RWPE2 (cell line): Measurements from ENCODE around the gene MATK.
A peak's percentile ranks its signal among the peaks of the same experiment; 100 is the strongest.

ENCODE experiments used
- ATAC-seq: fragments of 200-7000 bp; cut with Tn5 transposase; 3 replicates; pipeline ENCODE4 v1.9.1; 2021; ENCODE audit warnings: low read depth
- DNase-seq: peaks from one replicate; pipeline ENCODE4 v3.0.0-alpha.2; 2020; ENCODE audit warnings: low spot score
- H3K27ac ChIP-seq: fragments of 450-650 bp; 2 replicates; pipeline ENCODE4 v1.5.1; 2017; ENCODE audit warnings: mild to moderate bottlenecking; ENCODE audit not compliant: poor library complexity, severe bottlenecking
- H3K27me3 ChIP-seq: fragments of 250-450 bp; sonication (Bioruptor Pico); 2 replicates; pipeline ENCODE4 v1.5.1; 2021; ENCODE audit warnings: mild to moderate bottlenecking, moderate library complexity; ENCODE audit not compliant: insufficient read depth, poor library complexity, severe bottlenecking
- H3K36me3 ChIP-seq: fragments of 250-450 bp; sonication (Bioruptor Pico); 2 replicates; pipeline ENCODE4 v1.5.1; 2020; ENCODE audit warnings: low read depth, mild to moderate bottlenecking, moderate library complexity
- H3K4me1 ChIP-seq: fragments of 250-450 bp; sonication (Bioruptor Pico); 2 replicates; pipeline ENCODE4 v1.5.1; 2021; ENCODE audit warnings: mild to moderate bottlenecking, moderate library complexity; ENCODE audit not compliant: insufficient read depth, poor library complexity, severe bottlenecking
- H3K4me3 ChIP-seq: fragments of 250-450 bp; sonication (Bioruptor Pico); 2 replicates; pipeline ENCODE4 v1.5.1; 2021; ENCODE audit warnings: mild to moderate bottlenecking, moderate library complexity; ENCODE audit not compliant: severe bottlenecking
- H3K9me3 ChIP-seq: fragments of 250-450 bp; sonication (Bioruptor Pico); 2 replicates; pipeline ENCODE4 v1.5.1; 2021; ENCODE audit warnings: mild to moderate bottlenecking, moderate library complexity; ENCODE audit not compliant: severe bottlenecking
- CTCF ChIP-seq: fragments of 450-650 bp; IDR thresholded peaks from one replicate; pipeline ENCODE4 v1.5.1; 2017; ENCODE audit warnings: mild to moderate bottlenecking, moderate library complexity; ENCODE audit not compliant: poor library complexity, severe bottlenecking

Gene MATK

GRCh38 chr19:3775374-3775711 is 10.8 kb downstream of the MATK start:
- Histone ChIP-seq H3K27me3 (no peaks in the 10 kb centered on the region), H3K4me3 (no peak overlapping the region), H3K36me3 (no peaks in the 10 kb centered on the region), H3K9me3 (no peaks in the 10 kb centered on the region), H3K27ac (no peak overlapping the region), H3K4me1 (no peaks in the 10 kb centered on the region)
- TF ChIP-seq CTCF: no peak
- DNase-seq (no peak), ATAC-seq (no peak)

GRCh38 chr19:3774621-3775373 is 11.4 kb downstream of the MATK start:
- H3K27me3 ChIP-seq: no peaks in the 10 kb centered on the region
- no peak overlapping the region for H3K27ac ChIP-seq
- no peak for TF ChIP-seq CTCF
- H3K4me3 ChIP-seq: no peak overlapping the region
- DNase-seq (no peak), ATAC-seq (no peak)
- H3K4me1 ChIP-seq: no peaks in the 10 kb centered on the region
- no peaks in the 10 kb centered on the region for H3K36me3 ChIP-seq
- H3K9me3 ChIP-seq: no peaks in the 10 kb centered on the region

- H3K4me1 ChIP-seq: no peaks in the 10 kb centered on the region
- H3K4me3 ChIP-seq: no peak overlapping the region
- no peak overlapping the region for H3K27ac ChIP-seq
- H3K9me3 ChIP-seq: no peaks in the 10 kb centered on the region
- H3K27me3 ChIP-seq: no peaks in the 10 kb centered on the region
- ATAC-seq (no peak), DNase-seq (no peak)
- no peaks in the 10 kb centered on the region for H3K36me3 ChIP-seq
- TF ChIP-seq CTCF: no peak
Observed at GRCh38 chr19:3773814-3774515, 12.2 kb downstream of the MATK start.

- Histone ChIP-seq H3K4me1 (no peaks in the 10 kb centered on the region), H3K4me3 (no peak within 1 kb of the TSS), H3K36me3 (no peaks in the 10 kb centered on the region), H3K27ac (no peak within 1 kb of the TSS), H3K27me3 (no peaks in the 10 kb centered on the region), H3K9me3 (no peaks in the 10 kb centered on the region)
- ATAC-seq (0 out of 3 replicates have a peak, but pooled peaks have one; percentile 38), DNase-seq (no peak)
- no peak for TF ChIP-seq CTCF
Observed at GRCh38 chr19:3771906-3772455, 14.2 kb downstream of the MATK start, which contains the start of gene RAX2. Gene RAX2 (minus strand): TSS chr19:3772228. CDS start chr19:3771742, 486 bp downstream.
